H9 (cell line): ENCODE data around the gene DPP6. TPM values are rescaled to one million over a fixed set of nuclear protein-coding genes. Genes with fewer than 3 reads are reported as not detected.

Experiments
- DNase-seq: peaks from one replicate; pipeline ENCODE4 v3.0.0-alpha.2; 2017
- H2AFZ ChIP-seq: one replicate; pipeline ENCODE4 v1.6.1; 2013; ENCODE audit warnings: mild to moderate bottlenecking, low read length, control low read depth, moderate library complexity
- H2AK5ac ChIP-seq: 2 replicates; pipeline ENCODE4 v1.6.1; 2013; ENCODE audit warnings: low read length, control low read depth, mixed read lengths; ENCODE audit not compliant: insufficient read length
- H2BK120ac ChIP-seq: one replicate; pipeline ENCODE4 v1.6.1; 2013; ENCODE audit warnings: low read depth, mild to moderate bottlenecking, low read length, control low read depth, inconsistent platforms; ENCODE audit not compliant: poor library complexity, severe bottlenecking
- H2BK12ac ChIP-seq: 2 replicates; pipeline ENCODE4 v1.6.1; 2013; ENCODE audit warnings: low read length, control low read depth, mixed read lengths, low read depth; ENCODE audit not compliant: insufficient read length
- H2BK15ac ChIP-seq: 2 replicates; pipeline ENCODE4 v1.6.1; 2013; ENCODE audit warnings: low read depth, low read length, control low read depth
- H2BK20ac ChIP-seq: one replicate; pipeline ENCODE4 v1.6.1; 2013; ENCODE audit warnings: low read depth, mild to moderate bottlenecking, low read length, control low read depth, inconsistent platforms; ENCODE audit not compliant: poor library complexity, severe bottlenecking
- H2BK5ac ChIP-seq: 2 replicates; pipeline ENCODE4 v1.6.1; 2013; ENCODE audit warnings: low read length, control low read depth, mixed read lengths; ENCODE audit not compliant: insufficient read length
- H3K14ac ChIP-seq: 2 replicates; pipeline ENCODE4 v1.6.1; 2013; ENCODE audit warnings: low read length, control low read depth; ENCODE audit not compliant: insufficient read depth
- H3K18ac ChIP-seq: 2 replicates; pipeline ENCODE4 v1.6.1; 2013; ENCODE audit warnings: low read depth, mild to moderate bottlenecking, mixed read lengths, low read length, control low read depth; ENCODE audit not compliant: insufficient read length
- H3K23ac ChIP-seq: 2 replicates; pipeline ENCODE4 v1.6.1; 2013; ENCODE audit warnings: low read length, control low read depth, mixed read lengths, low read depth; ENCODE audit not compliant: insufficient read length
- H3K23me2 ChIP-seq: 2 replicates; pipeline ENCODE4 v1.6.1; 2013; ENCODE audit warnings: low read depth, mild to moderate bottlenecking, mixed read lengths, low read length, control low read depth; ENCODE audit not compliant: insufficient read length, poor library complexity, severe bottlenecking
- H3K27ac ChIP-seq: 2 replicates; pipeline ENCODE4 v1.5.1; 2013; ENCODE audit warnings: low read length, control low read depth, mixed read lengths, low read depth; ENCODE audit not compliant: insufficient read length
- H3K27me3 ChIP-seq: 2 replicates; pipeline ENCODE4 v1.6.1; 2013; ENCODE audit warnings: low read length, control low read depth, inconsistent platforms; ENCODE audit not compliant: insufficient read depth
- H3K4ac ChIP-seq: 2 replicates; pipeline ENCODE4 v1.6.1; 2013; ENCODE audit warnings: low read depth, mild to moderate bottlenecking, control low read depth, inconsistent platforms, low read length, moderate library complexity
- H3K4me1 ChIP-seq: 2 replicates; pipeline ENCODE4 v1.6.1; 2013; ENCODE audit warnings: low read length, control low read depth, inconsistent platforms; ENCODE audit not compliant: insufficient read depth
- H3K4me2 ChIP-seq: 2 replicates; pipeline ENCODE4 v1.6.1; 2013; ENCODE audit warnings: low read length, control low read depth, mixed read lengths; ENCODE audit not compliant: insufficient read length, insufficient read depth
- H3K56ac ChIP-seq: 2 replicates; pipeline ENCODE4 v1.6.1; 2013; ENCODE audit warnings: low read depth, mild to moderate bottlenecking, mixed read lengths, low read length, control low read depth; ENCODE audit not compliant: insufficient read length
- H3K79me1 ChIP-seq: 2 replicates; pipeline ENCODE4 v1.6.1; 2013; ENCODE audit warnings: low read depth, mild to moderate bottlenecking, moderate library complexity, low read length, control low read depth, inconsistent platforms; ENCODE audit not compliant: insufficient read depth, poor library complexity, severe bottlenecking
- H3K79me2 ChIP-seq: 2 replicates; pipeline ENCODE4 v1.6.1; 2013; ENCODE audit warnings: low read length, control low read depth, inconsistent platforms; ENCODE audit not compliant: insufficient read depth
- H3K9ac ChIP-seq: 2 replicates; pipeline ENCODE4 v1.6.1; 2013; ENCODE audit warnings: low read length, control low read depth, mixed read lengths; ENCODE audit not compliant: insufficient read length; ENCODE audit errors: extremely low read depth
- H3K9me3 ChIP-seq: one replicate; pipeline ENCODE4 v1.6.1; 2013; ENCODE audit warnings: low read depth, low read length, inconsistent platforms; ENCODE audit not compliant: control insufficient read depth
- H3T11ph ChIP-seq: one replicate; pipeline ENCODE4 v1.6.1; 2013; ENCODE audit warnings: mild to moderate bottlenecking, low read length, control low read depth, inconsistent platforms
- H4K20me1 ChIP-seq: one replicate; pipeline ENCODE4 v1.6.1; 2013; ENCODE audit not compliant: control insufficient read depth, insufficient read length, insufficient read depth
- H4K5ac ChIP-seq: 2 replicates; pipeline ENCODE4 v1.6.1; 2013; ENCODE audit warnings: low read depth, mild to moderate bottlenecking, mixed read lengths, low read length, control low read depth; ENCODE audit not compliant: insufficient read length
- H4K8ac ChIP-seq: replicated peaks from 2 replicates; pipeline ENCODE4 v1.6.1; 2013; ENCODE audit warnings: low read length, control low read depth, mixed read lengths, low read depth; ENCODE audit not compliant: insufficient read length
- H4K91ac ChIP-seq: 2 replicates; pipeline ENCODE4 v1.6.1; 2013; ENCODE audit warnings: low read depth, mild to moderate bottlenecking, moderate library complexity, mixed read lengths, low read length, control low read depth; ENCODE audit not compliant: insufficient read length
- H3K27ac Mint-ChIP-seq, 3 experiments: 2 replicates in 2 of 3; 3 replicates in 1 of 3; pipeline ENCODE4 v1.8.0; 2020 to 2021; ENCODE audit warnings: mixed read lengths in 3 of 3, mild to moderate bottlenecking in 1 of 3, moderate library complexity in 1 of 3
- H3K27me3 Mint-ChIP-seq: 2 replicates; pipeline ENCODE4 v1.8.0; 2021; ENCODE audit warnings: low read depth, mild to moderate bottlenecking, moderate library complexity, mixed read lengths
- H3K36me3 Mint-ChIP-seq, 3 experiments: 2 replicates in 2 of 3; 3 replicates in 1 of 3; pipeline ENCODE4 v1.8.0; 2020 to 2021; ENCODE audit warnings: low read depth in 3 of 3, mixed read lengths in 3 of 3; ENCODE audit not compliant: insufficient read depth in 1 of 3
- H3K4me1 Mint-ChIP-seq, 2 experiments: 2 replicates each; pipeline ENCODE4 v1.8.0; 2020; ENCODE audit warnings: mixed read lengths in 2 of 2
- H3K4me3 Mint-ChIP-seq, 2 experiments: 2 replicates in 1 of 2; 3 replicates in 1 of 2; pipeline ENCODE4 v1.8.0; 2020 to 2021; ENCODE audit warnings: mild to moderate bottlenecking in 2 of 2, mixed read lengths in 2 of 2, moderate library complexity in 1 of 2
- H3K9me3 Mint-ChIP-seq, 2 experiments: 2 replicates in 1 of 2; 3 replicates in 1 of 2; pipeline ENCODE4 v1.8.0; 2020; ENCODE audit warnings: mild to moderate bottlenecking in 2 of 2, mixed read lengths in 2 of 2, moderate library complexity in 1 of 2
- CTCF ChIP-seq: fragments of 200-600 bp; sonication (generic); conservative IDR thresholded peaks from 3 replicates; pipeline ENCODE4 v1.8.0; 2021; ENCODE audit warnings: antibody characterized with exemption, mild to moderate bottlenecking
- WGBS: extraction: QIAGEN DNeasy Blood & Tissue Kit; methylation state at CpG from one replicate; pipeline ENCODE4 v1.1.7; 2013; ENCODE audit warnings: missing lambda C conversion rate, low lambda C conversion rate, mixed read lengths; ENCODE audit not compliant: insufficient read length; ENCODE audit errors: extremely low coverage; 5-methylcytosine and 5-hydroxymethylcytosine counted together
- total RNA-seq: library from RNA; stranded (reverse); gene quantifications from 2 replicates; pipeline ENCODE4 v1.2.1, GENCODE V29; 2021

Gene DPP6
- total RNA-seq, 1 experiment from 2014 or later, result 4.5 TPM

- no CpG with 5 or more reads among the region's 5 CpGs for WGBS
- H3K79me2 ChIP-seq, result no peaks in the 10 kb centered on the region
- H3K27ac Mint-ChIP-seq, result no peak overlapping the region
These were observed 323.8 kb downstream of the DPP6 start for GRCh38 chr7:154375956-154376355.

More at GRCh38 chr7:154375956-154376355, 323.8 kb downstream of the DPP6 start:
- no peak for TF ChIP-seq CTCF
- no peaks in the 10 kb centered on the region for H3K9me3 ChIP-seq
- Mint-ChIP-seq H3K27me3 (no peaks in the 10 kb centered on the region; the same call in 1 of the 2 replicates), H3K4me1 (peaks cover 8 to 10% of the 10 kb centered on the region in 2 experiments), H3K9me3 (no peaks in the 10 kb centered on the region), H3K4me3 (no peak overlapping the region), H3K36me3 (no peaks in the 10 kb centered on the region)
- H4K8ac ChIP-seq, result no peak overlapping the region
- H3K4me2 ChIP-seq, result no peak overlapping the region
- H2BK12ac ChIP-seq, result no peak overlapping the region
- H3K56ac ChIP-seq, result no peak overlapping the region
- no peak overlapping the region for H3T11ph ChIP-seq
- H3K4me1 ChIP-seq, result peaks cover 6% of the 10 kb centered on the region; the same call in 1 of the 2 replicates
- H4K91ac ChIP-seq, result no peak overlapping the region
- H3K9ac ChIP-seq, result no peak overlapping the region
- H3K23ac ChIP-seq, result no peak overlapping the region
- H3K27ac ChIP-seq, result no peak overlapping the region
- H3K14ac ChIP-seq, result no peak overlapping the region
- no peak overlapping the region for H3K4ac ChIP-seq
- no peak overlapping the region for H2BK120ac ChIP-seq
- H2AFZ ChIP-seq, result no peak overlapping the region
- no peaks in the 10 kb centered on the region for H3K79me1 ChIP-seq
- no peaks in the 10 kb centered on the region for H3K27me3 ChIP-seq
- H4K20me1 ChIP-seq, result no peaks in the 10 kb centered on the region
- H4K5ac ChIP-seq, result no peak overlapping the region
- DNase-seq, result no peak
- no peak overlapping the region for H2BK20ac ChIP-seq
- no peaks in the 10 kb centered on the region for H3K23me2 ChIP-seq
- no peak overlapping the region for H2AK5ac ChIP-seq
- H2BK15ac ChIP-seq, result no peak overlapping the region
- H3K18ac ChIP-seq, result no peak overlapping the region
- H2BK5ac ChIP-seq, result no peak overlapping the region
